Measurements from ENCODE around the gene GPC6. TPM values are rescaled to one million over a fixed set of nuclear protein-coding genes. Genes with fewer than 3 reads are reported as not detected.

GPC6 gene
- total and polyA plus RNA-seq, 2 donors (not counting 3 experiments of a cell fraction or from before 2014, with no cell fraction given) = 0.01 TPM; not detected in 1

DNA sequence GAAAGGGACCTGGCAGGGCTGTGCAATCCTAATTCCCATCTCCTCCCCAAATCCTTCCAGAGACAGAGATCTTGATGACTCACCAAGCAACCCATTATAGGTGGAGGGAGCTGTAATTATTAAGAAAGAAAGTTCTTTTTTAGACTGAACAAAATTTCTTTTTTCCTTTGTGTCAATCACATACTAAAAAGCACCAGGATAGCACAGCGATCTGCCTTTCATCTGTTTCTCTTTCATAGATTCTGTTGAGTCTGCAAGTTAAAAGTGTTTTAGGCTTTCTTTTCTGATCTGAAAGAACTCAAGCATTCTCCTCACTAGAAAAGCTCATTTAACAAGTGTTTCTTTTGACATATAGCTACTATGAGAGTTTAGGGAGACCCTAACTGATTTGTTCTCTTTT, 1030.1 kb downstream of the GPC6 start:
- ChIA-PET POLR2A (no interaction called here), CTCF (no interaction called here)
- H3K9me3 ChIP-seq (replicated peaks; ENCODE audit: control insufficient read depth, insufficient read depth, low read length) = no peaks in the 10 kb centered on the region
- FAIRE-seq (no peak), DNase-seq (ENCODE audit: low read depth, low spot score) (no peak)
- TF ChIP-seq MYC (IDR thresholded peaks at IDR 0.05; ENCODE audit: low read depth, low read length) (no peak), EZH2 (IDR thresholded peaks at IDR 0.05; ENCODE audit: borderline replicate concordance, low read depth, low read length, severe bottlenecking) (no peak), POLR2AphosphoS5 (IDR thresholded peaks at IDR 0.05; ENCODE audit: insufficient read depth, low read depth, low read length) (no peak), POLR2A (IDR thresholded peaks at IDR 0.05; ENCODE audit: low read depth, low read length) (no peak), GATA2 (IDR thresholded peaks at IDR 0.05; ENCODE audit: insufficient read depth, insufficient read length, low read depth, low read length) (no peak), JUN (IDR thresholded peaks at IDR 0.05; ENCODE audit: borderline replicate concordance, insufficient read depth, insufficient read length, low read depth) (no peak), FOS (IDR thresholded peaks at IDR 0.05; ENCODE audit: borderline replicate concordance, insufficient read depth, low read length) (no peak)
- TF ChIP-seq, protein P1, sequence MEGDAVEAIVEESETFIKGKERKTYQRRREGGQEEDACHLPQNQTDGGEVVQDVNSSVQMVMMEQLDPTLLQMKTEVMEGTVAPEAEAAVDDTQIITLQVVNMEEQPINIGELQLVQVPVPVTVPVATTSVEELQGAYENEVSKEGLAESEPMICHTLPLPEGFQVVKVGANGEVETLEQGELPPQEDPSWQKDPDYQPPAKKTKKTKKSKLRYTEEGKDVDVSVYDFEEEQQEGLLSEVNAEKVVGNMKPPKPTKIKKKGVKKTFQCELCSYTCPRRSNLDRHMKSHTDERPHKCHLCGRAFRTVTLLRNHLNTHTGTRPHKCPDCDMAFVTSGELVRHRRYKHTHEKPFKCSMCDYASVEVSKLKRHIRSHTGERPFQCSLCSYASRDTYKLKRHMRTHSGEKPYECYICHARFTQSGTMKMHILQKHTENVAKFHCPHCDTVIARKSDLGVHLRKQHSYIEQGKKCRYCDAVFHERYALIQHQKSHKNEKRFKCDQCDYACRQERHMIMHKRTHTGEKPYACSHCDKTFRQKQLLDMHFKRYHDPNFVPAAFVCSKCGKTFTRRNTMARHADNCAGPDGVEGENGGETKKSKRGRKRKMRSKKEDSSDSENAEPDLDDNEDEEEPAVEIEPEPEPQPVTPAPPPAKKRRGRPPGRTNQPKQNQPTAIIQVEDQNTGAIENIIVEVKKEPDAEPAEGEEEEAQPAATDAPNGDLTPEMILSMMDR (IDR thresholded peaks at IDR 0.05; ENCODE audit: extremely low read depth in 1 of 2, insufficient read depth in 1 of 2, low read depth in 1 of 2, low read length in 2 of 2) = no peak
- TF ChIP-seq, protein P2, sequence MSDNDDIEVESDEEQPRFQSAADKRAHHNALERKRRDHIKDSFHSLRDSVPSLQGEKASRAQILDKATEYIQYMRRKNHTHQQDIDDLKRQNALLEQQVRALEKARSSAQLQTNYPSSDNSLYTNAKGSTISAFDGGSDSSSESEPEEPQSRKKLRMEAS (IDR thresholded peaks at IDR 0.05; ENCODE audit: insufficient read depth, insufficient read length) = no peak
- no peak overlapping the region for H3K9ac ChIP-seq (replicated peaks; ENCODE audit: extremely low read depth, insufficient read depth, low read length)
- H3K9me1 ChIP-seq (replicated peaks; ENCODE audit: control insufficient read depth, extremely low read depth, insufficient read depth, low read length) = no peaks in the 10 kb centered on the region
- no peaks in the 10 kb centered on the region for H3K36me3 ChIP-seq (ENCODE audit: control insufficient read depth in 2 of 2, extremely low read depth in 1 of 2, insufficient read depth in 2 of 2, low read length in 2 of 2)
- no peak overlapping the region for H3K4me3 ChIP-seq (replicated peaks in 1 of 3; ENCODE audit: insufficient read depth in 1 of 3, low read depth in 1 of 3, low read length in 3 of 3)
- H3K4me2 ChIP-seq (ENCODE audit: insufficient read depth, low read length) = no peak overlapping the region
- no peaks in the 10 kb centered on the region for H3K27me3 ChIP-seq (ENCODE audit: control insufficient read depth in 2 of 2, insufficient read depth in 2 of 2, low read length in 2 of 2)
- no TSS peak for BruUV-seq (replicated peaks)
- H3K4me1 ChIP-seq (ENCODE audit: control insufficient read depth, extremely low read depth, insufficient read depth, low read length) = no peaks in the 10 kb centered on the region
- H2AFZ ChIP-seq (ENCODE audit: low read depth, low read length) = no peak overlapping the region
- intact Hi-C loops (cut with micrococcal nuclease) = no loop called here
- dilution Hi-C loops (cut with MboI; ENCODE audit: extremely low pct_ligation_motif_present, low sequenced_read_pairs) = no loop called here
- no peaks in the 10 kb centered on the region for H4K20me1 ChIP-seq (replicated peaks; ENCODE audit: control insufficient read depth, extremely low read depth, insufficient read depth, low read length)
- H3K79me2 ChIP-seq (ENCODE audit: control insufficient read depth, insufficient read depth, low read length) = no peaks in the 10 kb centered on the region
- no peak overlapping the region for H3K27ac ChIP-seq (ENCODE audit: insufficient read depth, low read depth, low read length)

Measured in endothelial cell of umbilical vein (primary cell).